Activated naive CD8-positive, alpha-beta T cell treated with anti-CD3 and anti-CD28 coated beads, Interleukin-2, amount 10 ng/mL, durations not matched to agents 7 days and 5 days (primary cell): ENCODE measurements around the gene EIF3A. TPM values are rescaled to one million over a fixed set of nuclear protein-coding genes. Genes with fewer than 3 reads are reported as not detected.

Experiments
- ATAC-seq: fragments of 150-1000 bp; cut with Tn5 transposase; one replicate; pipeline ENCODE4 v1.10.0; 2021; ENCODE audit warnings: low read depth, moderate library complexity
- POLR2A ChIA-PET: fragments of 350-600 bp; sonication (Branson Sonifier 250); formaldehyde crosslinking; loops from one replicate; lab custom pipeline; 2021; ENCODE audit warnings: antibody characterized with exemption; lab: Charles Lee
- DNase-seq: peaks from one replicate; pipeline ENCODE4 v3.0.0; 2021
- H3K27ac Mint-ChIP-seq: one replicate; pipeline ENCODE4 v1.8.0; 2022; ENCODE audit warnings: mild to moderate bottlenecking, mixed read lengths
- H3K27me3 Mint-ChIP-seq: one replicate; pipeline ENCODE4 v1.8.0; 2022; ENCODE audit warnings: mild to moderate bottlenecking, moderate library complexity, mixed read lengths
- H3K36me3 Mint-ChIP-seq: one replicate; pipeline ENCODE4 v1.8.0; 2021; ENCODE audit warnings: mild to moderate bottlenecking, mixed read lengths
- H3K4me1 Mint-ChIP-seq: one replicate; pipeline ENCODE4 v1.8.0; 2021; ENCODE audit warnings: mixed read lengths
- H3K4me3 Mint-ChIP-seq: one replicate; pipeline ENCODE4 v1.8.0; 2022; ENCODE audit warnings: mild to moderate bottlenecking, moderate library complexity, mixed read lengths
- H3K9me3 Mint-ChIP-seq: one replicate; pipeline ENCODE4 v1.8.0; 2021; ENCODE audit warnings: mixed read lengths
- total RNA-seq, 2 experiments: library from RNA; stranded (reverse); gene quantifications; one replicate each; pipeline ENCODE4 v1.2.3, GENCODE V29; 2021

Gene EIF3A
- total RNA-seq, 2 experiments from 2014 or later, result 105 to 111 TPM

DNA sequence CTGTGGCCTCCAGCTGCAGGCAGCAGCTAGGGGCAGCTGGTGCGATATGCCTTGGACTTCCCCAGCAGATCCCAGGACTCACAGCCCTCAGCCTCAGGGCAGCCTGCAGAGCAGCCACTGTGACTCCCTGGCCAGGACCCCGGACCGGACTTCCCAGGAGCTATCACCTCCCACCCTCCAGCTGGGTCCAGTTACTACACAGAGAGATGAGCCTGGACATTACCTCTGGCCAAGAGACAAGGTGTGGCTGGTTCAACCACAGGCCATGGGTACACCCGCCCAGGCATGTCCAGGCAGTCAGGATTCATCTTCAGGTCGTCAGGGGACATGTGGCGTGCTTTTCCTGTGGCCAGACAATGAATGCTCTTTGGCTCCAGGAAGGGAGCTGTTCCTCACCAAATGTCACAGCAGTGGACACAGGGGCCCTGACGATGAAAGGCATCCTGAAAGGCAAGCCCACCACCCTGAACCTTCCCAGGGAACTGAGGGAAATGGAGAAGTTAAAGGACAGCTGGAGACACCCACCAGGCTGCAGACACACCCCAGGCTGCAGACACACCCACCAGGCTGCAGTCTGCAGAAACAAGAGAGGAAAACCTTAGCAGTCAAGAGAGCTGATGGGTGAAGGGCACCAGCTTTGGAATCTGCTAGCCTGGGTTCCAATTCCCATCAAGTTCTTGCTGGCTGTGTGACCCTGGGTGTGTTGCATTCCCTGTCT is 76.9 kb downstream of the EIF3A start:
- peaks cover 2% of the 10 kb centered on the region for H3K4me1 Mint-ChIP-seq
- ATAC-seq (no peak), DNase-seq (no peak)
- POLR2A ChIA-PET, result no interaction called here
- H3K9me3 Mint-ChIP-seq, result no peaks in the 10 kb centered on the region
- no peaks in the 10 kb centered on the region for H3K36me3 Mint-ChIP-seq
- peaks cover 8% of the 10 kb centered on the region for H3K27me3 Mint-ChIP-seq
- H3K27ac Mint-ChIP-seq, result no peak overlapping the region
- no peak overlapping the region for H3K4me3 Mint-ChIP-seq

DNA sequence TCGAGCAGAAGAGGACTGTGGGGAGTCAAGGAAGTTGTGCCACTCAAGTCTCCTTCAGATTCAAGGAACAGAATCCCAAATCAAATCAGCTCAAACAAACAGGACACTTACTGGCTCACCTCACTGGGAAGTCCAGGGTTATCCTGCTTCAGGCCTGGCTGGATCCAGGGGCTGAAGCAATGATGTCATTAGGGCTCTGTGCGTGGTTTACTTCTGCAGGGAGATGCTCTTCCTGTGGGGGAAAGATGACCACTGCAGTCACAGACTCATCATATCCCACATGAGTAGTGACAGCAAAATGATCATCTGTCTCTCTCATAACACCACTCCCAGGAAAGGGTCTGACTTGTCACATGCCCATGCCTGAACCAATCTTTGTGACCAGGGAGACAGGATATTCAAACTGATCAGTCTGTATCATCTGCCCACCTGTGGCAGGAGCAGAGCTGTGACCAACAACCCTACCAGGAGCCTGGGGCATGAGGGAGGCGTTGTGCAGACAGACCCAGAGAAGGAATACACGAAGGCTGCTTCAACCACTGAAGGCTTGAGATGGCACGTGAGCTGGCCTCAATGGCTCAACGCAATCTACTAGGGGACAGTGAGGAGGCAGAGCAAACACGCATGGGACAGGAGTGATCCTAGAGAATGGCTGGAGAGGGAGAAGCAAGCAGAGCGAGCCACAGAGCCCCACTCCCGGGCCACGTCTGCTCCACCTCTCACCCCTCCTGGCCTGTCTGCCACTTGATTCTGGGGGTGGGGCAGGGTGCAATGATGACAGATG is 78.7 kb downstream of the EIF3A start:
- peaks cover 18% of the 10 kb centered on the region for H3K27me3 Mint-ChIP-seq
- no peak for DNase-seq
- H3K9me3 Mint-ChIP-seq, result peaks cover 1% of the 10 kb centered on the region
- no peak for ATAC-seq
- H3K4me3 Mint-ChIP-seq, result no peak overlapping the region
- POLR2A ChIA-PET, result no interaction called here
- H3K36me3 Mint-ChIP-seq, result no peaks in the 10 kb centered on the region
- peak overlapping the region; percentile 2 for H3K27ac Mint-ChIP-seq
- H3K4me1 Mint-ChIP-seq, result peaks cover 2% of the 10 kb centered on the region

DNA sequence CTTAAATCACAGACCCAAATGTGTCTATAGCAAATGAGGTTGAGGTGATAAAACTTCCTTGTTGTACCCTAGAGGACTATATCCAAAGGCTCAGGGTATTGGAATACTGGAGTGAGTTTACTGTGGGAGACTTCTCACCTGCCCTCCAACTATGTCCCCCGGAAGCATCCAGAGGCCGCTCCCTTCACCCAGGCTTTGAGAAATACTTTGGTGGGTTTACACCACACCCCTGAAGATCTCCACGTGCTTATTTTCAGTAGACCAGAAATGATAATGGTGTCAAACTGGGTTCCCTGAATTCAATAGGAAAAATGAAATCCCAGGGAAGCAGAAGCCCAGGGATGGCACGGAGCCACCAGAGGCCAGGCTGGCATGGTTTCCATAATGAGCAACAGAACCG is 82.4 kb downstream of the EIF3A start:
- POLR2A ChIA-PET, result no interaction called here
- Mint-ChIP-seq H3K4me3 (no peak overlapping the region), H3K27me3 (peaks cover 21% of the 10 kb centered on the region), H3K4me1 (no peaks in the 10 kb centered on the region), H3K36me3 (no peaks in the 10 kb centered on the region), H3K9me3 (peaks cover 1% of the 10 kb centered on the region), H3K27ac (no peak overlapping the region)
- DNase-seq, result no peak
- ATAC-seq, result no peak

DNA sequence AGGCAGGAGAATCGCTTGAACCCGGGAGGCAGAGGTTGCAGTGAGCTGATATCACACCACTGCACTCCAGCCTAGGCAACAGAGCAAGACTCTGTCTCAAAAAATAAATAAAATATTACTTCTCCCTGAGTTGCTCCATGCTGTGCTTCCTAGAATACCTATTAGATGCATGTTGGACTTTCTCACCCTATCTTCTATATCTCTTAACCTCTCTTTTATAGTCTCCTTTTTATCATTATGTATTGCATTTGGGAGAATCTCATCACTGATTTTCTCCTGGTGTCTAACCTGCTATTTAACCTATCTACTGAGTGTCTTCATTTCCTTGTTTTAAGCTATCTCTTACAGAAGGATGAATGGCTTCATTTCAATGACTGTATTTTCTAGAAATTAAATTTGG is 83.2 kb downstream of the EIF3A start:
- POLR2A ChIA-PET, result no interaction called here
- no peak for ATAC-seq
- Mint-ChIP-seq H3K9me3 (peaks cover 1% of the 10 kb centered on the region), H3K4me3 (no peak overlapping the region), H3K27me3 (peaks cover 27% of the 10 kb centered on the region), H3K36me3 (no peaks in the 10 kb centered on the region), H3K4me1 (no peaks in the 10 kb centered on the region), H3K27ac (no peak overlapping the region)
- no peak for DNase-seq

DNA sequence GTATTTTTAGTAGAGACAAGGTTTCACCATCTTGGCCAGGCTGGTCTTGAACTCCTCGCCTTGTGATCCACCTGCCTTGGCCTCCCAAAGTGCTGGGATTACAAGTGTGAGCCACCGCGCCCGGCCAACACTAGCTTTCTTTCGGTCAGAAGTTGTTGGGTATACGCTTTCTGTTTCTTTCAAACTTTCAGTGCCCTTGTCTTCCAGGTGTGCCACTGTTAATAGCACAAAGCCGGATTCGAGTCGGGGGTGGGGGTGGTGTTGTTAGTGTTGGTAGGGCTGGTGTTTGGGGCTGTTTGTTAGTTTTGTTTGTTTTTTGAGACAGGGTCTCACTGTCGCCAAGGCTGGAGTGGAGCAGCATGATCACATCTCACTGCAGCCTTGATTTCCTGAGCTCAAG is 84.9 kb downstream of the EIF3A start:
- no peak for DNase-seq
- ATAC-seq, result no peak
- POLR2A ChIA-PET, result no interaction called here
- no peak overlapping the region for H3K4me3 Mint-ChIP-seq
- peaks cover 34% of the 10 kb centered on the region for H3K27me3 Mint-ChIP-seq
- peaks cover 1% of the 10 kb centered on the region for H3K9me3 Mint-ChIP-seq
- H3K27ac Mint-ChIP-seq, result no peak overlapping the region
- no peaks in the 10 kb centered on the region for H3K4me1 Mint-ChIP-seq
- no peaks in the 10 kb centered on the region for H3K36me3 Mint-ChIP-seq

DNA sequence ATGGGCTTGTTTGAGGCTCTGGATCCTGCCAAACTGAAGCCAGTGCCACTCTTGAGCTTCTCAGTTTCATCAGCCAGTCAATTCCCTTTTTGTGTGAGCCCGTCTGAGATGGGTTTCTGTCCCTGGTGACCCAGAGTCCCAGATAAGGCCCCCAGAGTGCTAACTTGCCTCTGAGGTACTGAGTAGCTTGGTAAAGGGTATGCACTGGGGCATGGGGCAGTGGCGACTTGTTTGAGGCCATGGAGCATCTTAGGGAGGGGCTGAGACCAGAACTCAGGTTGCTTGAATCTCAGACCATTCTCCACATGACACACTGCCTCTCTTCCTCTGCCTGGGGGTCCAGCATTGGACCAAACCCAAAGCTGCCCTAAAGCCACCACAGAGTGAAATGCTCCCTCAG is 86.3 kb downstream of the EIF3A start:
- POLR2A ChIA-PET, result no interaction called here
- H3K36me3 Mint-ChIP-seq, result no peaks in the 10 kb centered on the region

DNA sequence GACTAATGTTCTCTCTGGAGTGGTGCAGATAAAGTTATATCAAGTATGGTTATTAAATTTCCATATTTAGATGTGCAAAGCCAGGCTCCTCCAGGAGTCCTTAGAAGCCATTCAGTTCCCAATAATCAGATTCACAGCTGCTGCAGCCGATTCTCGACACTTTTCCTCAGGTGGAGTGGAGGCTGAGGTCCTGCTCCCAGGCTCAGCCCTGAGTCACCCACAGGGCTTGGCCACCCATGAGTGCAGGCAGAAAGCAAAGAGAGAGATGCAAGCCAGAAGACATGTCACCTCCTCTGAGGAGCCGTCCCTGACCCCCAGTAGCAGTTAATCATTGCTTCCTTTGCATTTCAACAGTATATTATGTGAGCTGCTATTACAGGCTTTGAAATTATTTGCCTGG is 87.4 kb downstream of the EIF3A start:
- no peak for ATAC-seq
- Mint-ChIP-seq H3K27me3 (peaks cover 40% of the 10 kb centered on the region), H3K4me3 (no peak overlapping the region), H3K9me3 (peaks cover 2% of the 10 kb centered on the region), H3K4me1 (peaks cover 2% of the 10 kb centered on the region), H3K36me3 (no peaks in the 10 kb centered on the region), H3K27ac (no peak overlapping the region)
- POLR2A ChIA-PET, result no interaction called here
- no peak for DNase-seq

More for the DNA sequence above, 86.3 kb downstream of the EIF3A start:
- H3K27ac Mint-ChIP-seq, result no peak overlapping the region
- H3K4me1 Mint-ChIP-seq, result peaks cover 2% of the 10 kb centered on the region
- ATAC-seq (no peak), DNase-seq (no peak)
- no peak overlapping the region for H3K4me3 Mint-ChIP-seq
- peaks cover 40% of the 10 kb centered on the region for H3K27me3 Mint-ChIP-seq
- H3K9me3 Mint-ChIP-seq, result peaks cover 3% of the 10 kb centered on the region

DNA sequence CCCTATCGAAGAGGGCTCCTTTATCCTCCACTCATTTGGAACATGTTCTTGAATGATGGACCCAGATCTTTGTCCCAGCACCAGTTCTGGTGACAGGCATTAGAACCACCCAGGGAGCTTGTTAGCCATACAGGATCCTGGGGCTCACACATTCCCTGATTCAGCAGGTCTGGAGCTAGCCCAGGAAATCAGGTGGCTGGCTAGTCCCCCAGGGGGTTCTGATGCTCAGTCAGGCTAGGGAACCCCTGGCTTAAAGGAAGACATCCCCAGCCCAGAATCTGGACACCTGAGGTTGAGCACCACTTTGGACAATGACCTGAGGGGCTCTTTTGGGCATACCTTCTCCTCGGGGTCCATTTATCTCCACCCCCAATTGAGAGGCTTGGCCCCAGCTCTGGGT is 88.1 kb downstream of the EIF3A start:
- Mint-ChIP-seq H3K36me3 (peaks cover 1% of the 10 kb centered on the region), H3K27ac (no peak overlapping the region), H3K4me1 (peaks cover 7% of the 10 kb centered on the region), H3K9me3 (peaks cover 2% of the 10 kb centered on the region), H3K4me3 (no peak overlapping the region), H3K27me3 (peaks cover 34% of the 10 kb centered on the region)
- POLR2A ChIA-PET, result no interaction called here
- no peak for ATAC-seq
- no peak for DNase-seq

DNA sequence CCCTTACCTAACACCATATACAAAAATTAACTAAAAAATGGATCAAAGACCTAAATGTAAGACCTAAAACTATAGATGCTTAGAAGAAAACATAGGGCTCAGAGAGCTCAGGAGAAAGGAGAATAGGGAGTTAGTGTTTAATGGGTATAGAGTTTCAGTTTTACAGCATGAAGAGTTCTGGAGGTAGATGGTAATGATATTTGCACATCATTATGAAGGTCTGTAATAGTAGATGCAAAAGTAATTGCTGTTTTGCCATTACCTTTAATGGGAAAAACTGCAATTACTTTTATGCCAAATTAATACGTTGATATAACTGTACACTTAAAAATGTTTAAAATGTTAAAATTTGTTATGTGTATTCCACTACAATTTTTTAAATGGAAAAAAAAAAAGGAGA is 90.3 kb downstream of the EIF3A start:
- DNase-seq, result no peak
- peaks cover 25% of the 10 kb centered on the region for H3K27me3 Mint-ChIP-seq
- H3K27ac Mint-ChIP-seq, result no peak overlapping the region
- no peak overlapping the region for H3K4me3 Mint-ChIP-seq
- no peak for ATAC-seq
- peaks cover 7% of the 10 kb centered on the region for H3K9me3 Mint-ChIP-seq
- peaks cover 15% of the 10 kb centered on the region for H3K4me1 Mint-ChIP-seq
- H3K36me3 Mint-ChIP-seq, result peaks cover 8% of the 10 kb centered on the region
- POLR2A ChIA-PET, result no interaction called here

DNA sequence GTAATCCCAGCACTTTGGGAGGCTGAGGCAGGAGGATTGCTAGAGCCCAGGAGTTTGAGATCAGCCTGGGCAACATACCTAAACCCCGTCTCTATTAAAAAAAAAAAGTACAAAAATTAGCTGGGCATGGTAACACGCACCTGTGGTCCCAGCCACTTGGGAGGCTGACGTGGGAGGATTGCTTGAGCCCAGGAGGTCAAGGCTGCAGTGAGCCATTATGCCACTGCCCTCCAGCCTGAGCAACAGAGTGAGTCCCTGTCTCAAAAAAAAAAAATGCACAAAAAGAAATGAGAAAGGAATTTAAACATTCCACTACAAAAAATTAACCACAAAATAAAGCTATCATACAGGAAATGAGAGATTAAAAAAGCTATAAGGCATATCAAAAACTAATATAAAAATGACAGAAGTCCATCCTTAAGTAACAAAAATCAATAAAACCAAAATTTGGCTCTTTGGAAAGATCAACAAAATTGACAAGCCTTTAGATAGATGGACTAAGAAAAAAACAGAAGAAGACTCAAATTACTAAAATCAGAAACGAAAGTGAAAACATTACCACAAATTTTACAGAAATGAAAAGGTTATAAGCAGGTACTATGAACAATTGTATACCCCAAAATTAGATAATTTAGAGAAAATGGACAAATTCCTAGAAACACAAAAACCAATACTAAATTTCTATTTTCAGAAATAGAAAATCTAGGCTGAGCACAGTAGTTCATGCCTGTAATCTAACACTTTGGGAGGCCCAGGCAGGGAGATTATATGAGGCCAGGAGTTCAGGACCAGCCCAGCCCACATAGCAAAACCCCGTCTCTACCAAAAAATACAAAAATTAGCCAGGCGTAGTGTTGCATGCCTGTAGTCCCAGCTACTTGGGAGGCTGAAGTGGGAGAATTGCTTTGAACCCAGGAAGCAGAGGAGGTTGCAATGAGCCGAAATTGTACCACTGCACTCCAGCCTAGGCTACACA is 93.5 kb downstream of the EIF3A start:
- H3K4me3 Mint-ChIP-seq, result peak overlapping the region; percentile 22
- peaks cover 19% of the 10 kb centered on the region for H3K27me3 Mint-ChIP-seq
- peak; percentile 50 for ATAC-seq
- H3K36me3 Mint-ChIP-seq, result peaks cover 17% of the 10 kb centered on the region
- peaks cover 15% of the 10 kb centered on the region for H3K4me1 Mint-ChIP-seq
- POLR2A ChIA-PET, result no interaction called here
- H3K27ac Mint-ChIP-seq, result peak overlapping the region; percentile 68
- peaks cover 18% of the 10 kb centered on the region for H3K9me3 Mint-ChIP-seq
- DNase-seq, result no peak

DNA sequence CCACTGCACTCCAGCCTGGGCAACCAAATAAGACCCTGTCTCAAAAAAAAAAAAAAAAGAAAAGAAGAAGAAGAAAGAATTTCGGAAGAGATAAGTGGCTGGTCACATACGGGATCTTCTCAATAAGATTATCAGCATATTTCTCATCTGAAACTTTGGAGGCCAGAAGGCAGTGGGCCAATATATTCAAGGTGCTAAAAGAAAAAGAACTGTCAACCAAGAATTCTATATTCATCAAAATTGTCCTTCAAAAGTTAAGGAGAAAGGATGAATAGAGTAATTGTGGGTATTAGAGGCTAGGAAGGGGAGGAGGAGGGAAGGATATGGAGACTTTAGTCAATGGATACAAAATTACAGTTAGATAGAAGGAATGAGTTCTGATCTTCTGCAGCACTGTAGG is 95.0 kb downstream of the EIF3A start:
- no peak for ATAC-seq
- Mint-ChIP-seq H3K27me3 (peaks cover 13% of the 10 kb centered on the region), H3K36me3 (peaks cover 17% of the 10 kb centered on the region), H3K9me3 (peaks cover 18% of the 10 kb centered on the region), H3K4me1 (peaks cover 15% of the 10 kb centered on the region), H3K27ac (no peak overlapping the region), H3K4me3 (no peak overlapping the region)
- POLR2A ChIA-PET, result no interaction called here
- no peak for DNase-seq
